GM21360 (cell line): ENCODE results near the gene CACNA1H.
"Not testable (repeated sequence)": the region's sequence is repeated elsewhere in the genome, so short reads cannot be mapped to it uniquely, and the experiment has no call there.

Experiments used
- ATAC-seq: cut with Tn5 transposase; IDR thresholded peaks from one replicate; pipeline ENCODE4 v1.9.1; 2021; ENCODE audit warnings: mild to moderate bottlenecking, moderate library complexity; ENCODE audit not compliant: unreplicated experiment

The CACNA1H gene

GRCh38 chr16:1185460-1186207, 32.7 kb downstream of the CACNA1H start:
- not testable (repeated sequence) for ATAC-seq

- no peak for ATAC-seq
Observed at GRCh38 chr16:1188432-1189189, 35.7 kb downstream of the CACNA1H start.

- ATAC-seq = no peak
Observed at GRCh38 chr16:1189455-1189854, 36.5 kb downstream of the CACNA1H start.

- ATAC-seq = not testable (repeated sequence)
Observed at GRCh38 chr16:1190789-1191188, 37.9 kb downstream of the CACNA1H start.

- ATAC-seq = no peak
Observed at GRCh38 chr16:1192384-1193073, 39.6 kb downstream of the CACNA1H start.

GRCh38 chr16:1193143-1193824, 40.4 kb downstream of the CACNA1H start:
- ATAC-seq = no peak

GRCh38 chr16:1193825-1194581, 41.1 kb downstream of the CACNA1H start:
- no peak for ATAC-seq

- ATAC-seq = no peak
Observed at GRCh38 chr16:1194665-1195392, 41.9 kb downstream of the CACNA1H start.

GRCh38 chr16:1195393-1195666, 42.4 kb downstream of the CACNA1H start:
- ATAC-seq = no peak

GRCh38 chr16:1196494-1196893, 43.6 kb downstream of the CACNA1H start:
- no peak for ATAC-seq

- no peak for ATAC-seq
Observed at GRCh38 chr16:1197237-1197866, 44.4 kb downstream of the CACNA1H start.

- ATAC-seq = no peak
Observed at GRCh38 chr16:1198194-1198593, 45.3 kb downstream of the CACNA1H start.

- ATAC-seq = not testable (repeated sequence)
Observed at GRCh38 chr16:1198671-1199346, 45.9 kb downstream of the CACNA1H start.

- ATAC-seq = no peak
Observed at GRCh38 chr16:1199347-1200013, 46.6 kb downstream of the CACNA1H start.

- ATAC-seq = no peak
Observed at GRCh38 chr16:1200014-1200627, 47.2 kb downstream of the CACNA1H start.

- ATAC-seq = no peak
Observed at GRCh38 chr16:1201444-1201843, 48.5 kb downstream of the CACNA1H start.

- no peak for ATAC-seq
Observed at GRCh38 chr16:1202274-1202673, 49.4 kb downstream of the CACNA1H start.

GRCh38 chr16:1204933-1205332, 52.0 kb downstream of the CACNA1H start:
- no peak for ATAC-seq
